K562 (cell line): ENCODE results near the gene PHF14. TPM values are rescaled to one million over a fixed set of nuclear protein-coding genes. Genes with fewer than 3 reads are reported as not detected.

Experiments used
- BDP1 ChIP-seq: IDR thresholded peaks from 3 replicates; pipeline ENCODE4 v1.6.1; 2011; ENCODE audit not compliant: insufficient read length, insufficient read depth
- CBX3 ChIP-seq, 2 experiments: IDR thresholded peaks; 1 replicate in 1 of 2; 2 replicates in 1 of 2; pipeline ENCODE4 v1.6.1; 2012; ENCODE audit warnings: inconsistent platforms in 2 of 2, low read length in 2 of 2, borderline replicate concordance in 1 of 2, control low read depth in 1 of 2
- DPF2 ChIP-seq: fragments of 450-650 bp; IDR thresholded peaks from 2 replicates; pipeline ENCODE4 v1.6.1; 2016
- EP400 ChIP-seq: fragments of 450-650 bp; IDR thresholded peaks from 2 replicates; pipeline ENCODE4 v1.6.1; 2017; ENCODE audit warnings: antibody characterized with exemption, mild to moderate bottlenecking, moderate library complexity
- FOXA1 ChIP-seq: fragments of 450-650 bp; IDR thresholded peaks from 2 replicates; pipeline ENCODE4 v1.6.1; 2016; ENCODE audit warnings: mild to moderate bottlenecking, borderline replicate concordance
- GABPB1 ChIP-seq: sonication (generic); formaldehyde crosslinking; IDR thresholded peaks from 2 replicates; pipeline ENCODE4 v1.8.0; 2022; ENCODE audit warnings: mild to moderate bottlenecking, missing genetic modification reagents
- HNRNPH1 ChIP-seq: fragments of 200-400 bp; formaldehyde crosslinking; optimal IDR thresholded peaks from 2 replicates; pipeline ENCODE3; 2017; ENCODE audit warnings: low read depth, mild to moderate bottlenecking, low read length, moderate library complexity
- KDM4B ChIP-seq, 2 experiments: fragments of 450-650 bp in 1 of 2; sonication (generic) in 1 of 2; IDR thresholded peaks; 2 replicates each; pipeline ENCODE4 v1.6.1; 2016 to 2017; ENCODE audit warnings: borderline replicate concordance in 2 of 2, antibody characterized with exemption in 1 of 2, low read depth in 1 of 2, mild to moderate bottlenecking in 1 of 2
- MECOM ChIP-seq: fragments of 250-450 bp; sonication (Bioruptor Pico); IDR thresholded peaks from 2 replicates; pipeline ENCODE4 v1.8.0; 2022; ENCODE audit warnings: inconsistent platforms
- NKRF ChIP-seq: fragments of 450-650 bp; IDR thresholded peaks from 2 replicates; pipeline ENCODE4 v1.6.1; 2016; ENCODE audit warnings: borderline replicate concordance
- NR1H2 ChIP-seq: sonication (generic); formaldehyde crosslinking; IDR thresholded peaks from 2 replicates; pipeline ENCODE4 v1.4.0; 2020; ENCODE audit warnings: mild to moderate bottlenecking, missing genetic modification reagents
- PHB ChIP-seq: fragments of 250-450 bp; sonication (Bioruptor Pico); IDR thresholded peaks from 2 replicates; pipeline ENCODE4 v1.5.0; 2021
- POLR2AphosphoS2 ChIP-seq: IDR thresholded peaks from 2 replicates; pipeline ENCODE4 v1.6.1; 2012; ENCODE audit warnings: low read length, improper control_type of control experiment
- RFX1 ChIP-seq: fragments of 450-650 bp; IDR thresholded peaks from 2 replicates; pipeline ENCODE4 v1.6.1; 2016; ENCODE audit warnings: mild to moderate bottlenecking, moderate library complexity
- U2AF2 ChIP-seq: fragments of 200-400 bp; formaldehyde crosslinking; optimal IDR thresholded peaks from 2 replicates; pipeline ENCODE3; 2017; ENCODE audit warnings: low read depth, mild to moderate bottlenecking, low read length
- ZNF184 ChIP-seq: sonication (generic); formaldehyde crosslinking; IDR thresholded peaks from 2 replicates; pipeline ENCODE4 v1.5.0; 2020; ENCODE audit warnings: missing genetic modification reagents
- ZNF239 ChIP-seq: fragments of 250-450 bp; sonication (Bioruptor Pico); IDR thresholded peaks from 2 replicates; pipeline ENCODE4 v1.4.0; 2020; ENCODE audit warnings: mild to moderate bottlenecking
- ZNF3 ChIP-seq: fragments of 250-450 bp; sonication (Bioruptor Pico); IDR thresholded peaks from 2 replicates; pipeline ENCODE4 v1.5.0; 2021; ENCODE audit warnings: mild to moderate bottlenecking, moderate library complexity
- ZNF512 ChIP-seq: IDR thresholded peaks from 2 replicates; pipeline ENCODE4 v1.6.1; 2016; ENCODE audit warnings: missing genetic modification characterization, missing compliant biosample characterization
- ZNF668 ChIP-seq: fragments of 250-450 bp; sonication (Bioruptor Pico); IDR thresholded peaks from 2 replicates; pipeline ENCODE4 v1.8.0; 2022; ENCODE audit warnings: mild to moderate bottlenecking, inconsistent platforms
- ZNF699 ChIP-seq: fragments of 250-450 bp; sonication (Bioruptor Pico); IDR thresholded peaks from 2 replicates; pipeline ENCODE4 v1.8.0; 2021; ENCODE audit warnings: mild to moderate bottlenecking, moderate library complexity; ENCODE audit not compliant: insufficient replicate concordance
- ZNF76 ChIP-seq: fragments of 250-450 bp; sonication (Bioruptor Pico); IDR thresholded peaks from 2 replicates; pipeline ENCODE4 v1.4.0; 2020; ENCODE audit warnings: mild to moderate bottlenecking, moderate library complexity, borderline replicate concordance
- ZNF764 ChIP-seq: fragments of 250-450 bp; sonication (Bioruptor Pico); IDR thresholded peaks from 2 replicates; pipeline ENCODE4 v1.4.0; 2020; ENCODE audit warnings: low read depth, mild to moderate bottlenecking, moderate library complexity
- polyA plus RNA-seq, 8 experiments: library from polyadenylated mRNA; depleted of rRNA in 4 of 8; stranded (reverse) in 5 of 8; unstranded in 3 of 8; fragments of >200 nt; fragmentation: Nextera tagmentation in 2 of 8; fragmentation: Illumina TruSeq in 1 of 8; extraction: Ambion mirVana in 2 of 8; extraction: Trizol in 1 of 8; gene quantifications; 2 replicates each; pipeline versions ENCODE4 v1.2.1 to v1.2.3, GENCODE V29; 2011 to 2014; ENCODE audit warnings: inconsistent platforms in 1 of 8, missing spikeins in 1 of 8
- total RNA-seq, 7 experiments: library from RNA; depleted of rRNA in 6 of 7; stranded (reverse); fragments of >200 nt in 6 of 7; fragmentation: Illumina TruSeq in 2 of 7; extraction: Trizol in 2 of 7; gene quantifications; 2 replicates each; pipeline versions ENCODE4 v1.2.1 to v1.2.3, GENCODE V29; 2011 to 2021; ENCODE audit warnings: low replicate concordance in 1 of 7

PHF14 gene
- total and polyA plus RNA-seq, 9 of the 15 experiments (the other 6 are each of a cell fraction or from before 2014, with no cell fraction given): 27.5 to 67.6 (median 41.4) TPM

- TF ChIP-seq ZNF512 (tag) (no peak), PHB (CRISPR knock-in tag) (no peak), HNRNPH1 (no peak), KDM4B (IDR thresholded peaks at IDR 0.05; ENCODE audit: borderline replicate concordance in 2 of 2, low read depth in 1 of 2) (no peak), ZNF699 (CRISPR knock-in tag) (no peak), ZNF764 (CRISPR knock-in tag) (no peak), ZNF3 (CRISPR knock-in tag) (no peak), CBX3 (IDR thresholded peaks at IDR 0.05; ENCODE audit: borderline replicate concordance in 1 of 2, low read length in 2 of 2) (peak in 1 of 2 experiments; percentile 37; a peak in 2 of 3 replicates), RFX1 (no peak), FOXA1 (no peak), NKRF (no peak), ZNF184 (CRISPR knock-in tag) (no peak), EP400 (peak; percentile 76), GABPB1 (CRISPR knock-in tag) (peak; percentile 52), U2AF2 (no peak), ZNF239 (CRISPR knock-in tag) (no peak), DPF2 (peak; percentile 55), MECOM (CRISPR knock-in tag) (no peak), NR1H2 (CRISPR knock-in tag) (no peak), POLR2AphosphoS2 (no peak), BDP1 (no peak), ZNF668 (CRISPR knock-in tag) (no peak), ZNF76 (CRISPR knock-in tag) (no peak)
Measured at GRCh38 chr7:10973061-10973941, at the start of gene PHF14 (continued).
